ENCODE measurements around the gene B4GALT6. TPM values are rescaled to one million over a fixed set of nuclear protein-coding genes. Genes with fewer than 3 reads are reported as not detected.

Gene B4GALT6
- total RNA-seq, 2 donors from 2014 or later, result 0.52 to 0.66 TPM

DNA sequence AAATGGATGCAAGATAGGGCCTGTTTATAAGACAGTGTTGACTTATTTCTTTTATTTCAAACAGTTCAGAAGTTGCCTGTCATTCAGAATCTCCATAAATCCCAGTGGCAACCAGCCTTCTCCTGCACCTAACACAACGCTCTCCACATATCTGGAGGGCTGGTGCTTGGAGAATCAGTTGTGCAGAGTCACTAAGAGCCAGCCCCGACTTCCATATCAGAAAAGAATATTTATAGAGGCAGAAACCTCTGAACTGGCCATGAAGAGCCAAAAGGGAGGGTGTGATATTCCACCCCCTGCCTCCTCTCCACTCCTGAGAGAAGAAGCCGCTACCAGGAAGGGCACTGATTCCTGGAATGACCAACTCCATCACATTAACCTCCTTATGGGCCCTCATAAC lies 34.0 kb upstream of the B4GALT6 start:
- Histone ChIP-seq H3K4me1 (no peaks in the 10 kb centered on the region), H3K36me3 (replicated peaks in 1 of 2; ENCODE audit: insufficient read depth in 1 of 2, low read depth in 2 of 2) (no peaks in the 10 kb centered on the region), H3K27ac (no peak overlapping the region), H3K27me3 (no peaks in the 10 kb centered on the region), H3K4me3 (no peak overlapping the region), H3K9me3 (peaks cover 0 to 4% (median 0%) of the 10 kb centered on the region in 3 donors)
- intact Hi-C loops (cut with DNase I), result no loop called here
- TF ChIP-seq POLR2A (IDR thresholded peaks at IDR 0.05), result no peak
- TF ChIP-seq CTCF (IDR thresholded peaks at IDR 0.05), result no peak
- ATAC-seq (no peak), DNase-seq (no peak)
- WGBS, 2 donors, result 73 to 86% methylated on average over 3 of the region's 3 CpGs

DNA sequence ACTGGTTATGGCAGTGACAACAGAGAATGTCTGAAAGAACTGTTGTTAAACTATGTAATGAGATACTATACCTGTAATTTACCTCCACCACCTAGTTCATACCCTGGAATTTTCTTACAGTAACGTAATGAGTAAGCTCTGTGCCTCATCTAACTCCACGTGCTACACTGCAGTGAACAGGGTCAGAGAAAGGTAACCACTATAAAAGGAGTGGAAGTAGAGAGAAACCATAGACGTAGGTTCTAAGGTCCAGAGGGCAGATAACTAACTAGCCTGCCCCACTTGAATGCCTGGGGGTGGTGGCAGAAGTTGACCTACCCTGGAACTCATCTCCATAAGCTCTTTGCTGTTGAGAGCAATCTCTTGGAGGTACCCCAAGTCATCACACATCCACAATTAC lies 32.0 kb upstream of the B4GALT6 start:
- 77 to 91% methylated on average over 3 of the region's 3 CpGs for WGBS, 2 donors
- no peak overlapping the region for H3K27ac ChIP-seq
- no peaks in the 10 kb centered on the region for H3K4me1 ChIP-seq
- no peak for ATAC-seq
- no peak for DNase-seq
- TF ChIP-seq POLR2A (IDR thresholded peaks at IDR 0.05), result no peak
- TF ChIP-seq CTCF (IDR thresholded peaks at IDR 0.05), result no peak
- H3K36me3 ChIP-seq (replicated peaks in 1 of 2; ENCODE audit: insufficient read depth in 1 of 2, low read depth in 2 of 2), result no peaks in the 10 kb centered on the region
- H3K9me3 ChIP-seq, result peaks cover 0 to 4% (median 0%) of the 10 kb centered on the region in 3 donors
- no peaks in the 10 kb centered on the region for H3K27me3 ChIP-seq
- intact Hi-C loops (cut with DNase I), result no loop called here
- no peak overlapping the region for H3K4me3 ChIP-seq

DNA sequence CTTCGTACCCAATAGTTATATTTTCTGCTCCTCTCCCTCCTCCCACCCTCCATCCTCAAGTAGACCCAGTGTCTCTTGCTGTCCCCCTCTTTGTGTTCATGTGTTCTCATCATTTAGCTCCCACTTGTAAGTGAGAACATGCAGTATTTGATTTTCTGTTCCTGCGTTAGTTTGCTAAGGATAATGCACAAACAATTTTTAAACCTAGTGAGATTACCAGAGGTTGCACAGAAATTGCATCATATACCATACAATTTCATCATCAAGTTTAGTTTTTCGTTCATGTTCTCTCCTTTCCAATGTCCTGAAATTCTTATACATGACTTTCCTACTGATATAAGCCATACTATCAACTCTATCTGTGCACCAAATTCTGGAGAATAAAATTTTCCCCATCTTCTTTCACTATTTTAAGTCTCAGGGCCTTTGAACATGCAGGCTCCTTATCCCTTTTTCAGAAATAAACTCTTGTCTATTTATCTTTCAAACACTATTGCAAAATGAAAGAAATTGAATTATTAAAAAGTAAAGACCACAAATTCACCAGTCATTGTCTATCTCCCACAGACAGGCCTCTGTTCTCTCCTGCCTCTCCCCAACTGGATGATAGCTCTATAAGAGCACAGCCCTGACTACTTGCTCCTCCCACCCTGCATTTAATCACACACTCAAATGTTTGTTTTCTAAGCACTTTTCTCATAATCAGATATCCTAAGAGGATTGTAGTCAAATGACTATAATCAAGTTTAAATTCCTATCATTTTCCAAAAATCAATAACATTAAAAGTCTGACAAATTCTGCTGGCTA lies 27.2 kb upstream of the B4GALT6 start:
- intact Hi-C loops (cut with DNase I), result no loop called here
- 63 to 65% methylated on average over 3 of the region's 3 CpGs for WGBS, 2 donors
- no peak for ATAC-seq

DNA sequence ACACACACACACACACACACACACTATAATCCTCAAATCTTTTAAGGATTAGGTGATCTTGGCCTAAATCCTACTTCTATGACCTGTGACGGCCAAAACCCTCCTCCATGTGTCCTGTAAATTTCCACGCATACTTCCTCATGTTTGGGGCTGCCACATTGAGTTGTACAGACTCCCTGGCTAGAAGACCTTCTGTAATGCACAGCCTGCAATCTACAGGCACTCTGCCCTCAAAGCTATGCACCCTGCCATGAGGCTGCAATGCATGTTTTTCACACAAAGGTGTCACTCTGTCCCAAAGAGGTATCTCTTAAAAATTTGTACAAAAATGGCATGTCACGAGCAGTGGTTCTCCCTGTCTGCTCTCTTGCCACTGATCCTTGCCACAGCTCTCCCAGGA lies 26.4 kb upstream of the B4GALT6 start:
- no peak for DNase-seq
- no peak for ATAC-seq
- Histone ChIP-seq H3K9me3 (no peaks in the 10 kb centered on the region), H3K4me3 (no peak overlapping the region), H3K36me3 (replicated peaks in 1 of 2; ENCODE audit: insufficient read depth in 1 of 2, low read depth in 2 of 2) (no peaks in the 10 kb centered on the region), H3K27me3 (no peaks in the 10 kb centered on the region), H3K4me1 (no peaks in the 10 kb centered on the region), H3K27ac (no peak overlapping the region)
- TF ChIP-seq POLR2A (IDR thresholded peaks at IDR 0.05), result no peak
- TF ChIP-seq CTCF (IDR thresholded peaks at IDR 0.05), result no peak
- 63 to 76% methylated on average over 3 of the region's 3 CpGs for WGBS, 2 donors
- intact Hi-C loops (cut with DNase I), result no loop called here

More for the DNA sequence above, 27.2 kb upstream of the B4GALT6 start:
- H3K27me3 ChIP-seq, result no peaks in the 10 kb centered on the region
- H3K9me3 ChIP-seq, result no peaks in the 10 kb centered on the region
- DNase-seq, result no peak
- TF ChIP-seq CTCF (IDR thresholded peaks at IDR 0.05) (no peak), POLR2A (IDR thresholded peaks at IDR 0.05) (no peak)
- no peak overlapping the region for H3K27ac ChIP-seq
- no peaks in the 10 kb centered on the region for H3K36me3 ChIP-seq (replicated peaks in 1 of 2; ENCODE audit: insufficient read depth in 1 of 2, low read depth in 2 of 2)
- H3K4me3 ChIP-seq, result no peak overlapping the region
- H3K4me1 ChIP-seq, result no peaks in the 10 kb centered on the region

GRCh38 chr18:31707815-31708214 lies 23.4 kb upstream of the B4GALT6 start:
- no peak for DNase-seq
- no peak for ATAC-seq
- Histone ChIP-seq H3K9me3 (no peaks in the 10 kb centered on the region), H3K4me1 (no peaks in the 10 kb centered on the region), H3K27ac (no peak overlapping the region), H3K36me3 (replicated peaks in 1 of 2; ENCODE audit: insufficient read depth in 1 of 2, low read depth in 2 of 2) (no peaks in the 10 kb centered on the region), H3K27me3 (no peaks in the 10 kb centered on the region), H3K4me3 (no peak overlapping the region)
- intact Hi-C loops (cut with DNase I), result no loop called here
- no peak for TF ChIP-seq CTCF (IDR thresholded peaks at IDR 0.05)
- TF ChIP-seq POLR2A (IDR thresholded peaks at IDR 0.05), result no peak

All from body of pancreas (tissue), 4 donors.